HG02970 (cell line): ENCODE measurements around the gene RAB7A.

Source experiments
- ATAC-seq: cut with Tn5 transposase; IDR thresholded peaks from one replicate; pipeline ENCODE4 v1.9.1; 2021; ENCODE audit warnings: mild to moderate bottlenecking, moderate library complexity, moderate number of reproducible peaks; ENCODE audit not compliant: unreplicated experiment, low FRiP score

RAB7A gene

DNA sequence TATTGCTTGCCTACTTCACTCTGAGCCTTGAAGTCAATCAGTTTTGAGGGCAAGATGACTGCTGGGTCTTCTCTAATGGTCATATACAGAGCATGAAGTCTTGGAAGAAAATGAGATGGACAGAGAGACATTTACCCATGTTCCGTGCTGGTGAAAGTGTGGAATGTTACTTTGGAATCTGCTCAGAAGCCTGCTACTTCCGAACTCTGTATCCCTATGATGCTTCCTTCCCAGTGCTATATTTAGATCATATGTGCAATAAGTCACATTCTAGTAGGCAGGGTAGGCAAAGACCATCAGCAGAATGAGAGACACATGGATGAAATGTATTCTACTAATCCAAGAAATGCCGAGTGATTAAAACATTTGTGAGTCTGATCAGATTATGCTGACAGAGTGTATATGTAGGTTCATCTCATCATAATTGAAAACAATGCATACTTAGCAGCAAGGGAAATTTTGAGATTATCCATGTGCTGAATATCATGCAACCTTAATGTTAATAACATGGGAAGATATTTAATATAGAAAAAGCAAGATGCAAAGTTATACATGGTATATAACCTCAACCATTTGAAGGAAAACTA, 60.5 kb downstream of the RAB7A start:
- no peak for ATAC-seq

- ATAC-seq, result no peak
Observed at GRCh38 chr3:128787256-128788253, 61.6 kb downstream of the RAB7A start.

DNA sequence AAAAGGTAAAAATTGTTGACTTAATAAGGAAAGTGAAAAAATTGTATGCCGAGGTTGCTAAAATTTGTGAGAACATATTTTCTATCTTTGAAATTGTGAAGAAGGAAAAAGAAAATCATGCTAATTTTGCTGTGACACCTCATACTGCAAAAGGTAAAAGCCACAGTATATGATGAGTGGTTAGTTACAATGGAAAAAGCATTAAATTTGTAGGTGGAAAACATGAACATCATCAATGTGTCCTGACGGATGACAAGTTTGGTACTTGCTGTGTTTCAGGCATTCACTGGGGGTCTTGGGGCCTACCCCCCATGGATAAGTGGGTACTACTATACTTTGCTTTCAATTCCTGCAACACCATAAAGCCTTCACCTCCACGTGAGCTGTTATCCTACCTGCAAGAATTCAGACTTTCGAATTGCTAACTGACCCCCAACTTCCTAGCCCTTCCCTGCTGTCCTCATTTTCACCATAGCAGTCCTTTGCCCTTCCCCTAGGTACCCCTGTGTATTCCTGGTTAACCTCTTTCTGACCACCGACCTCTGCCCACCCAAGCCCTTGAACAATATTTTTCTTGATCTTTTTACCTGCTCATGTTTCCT, 62.4 kb downstream of the RAB7A start:
- no peak for ATAC-seq

DNA sequence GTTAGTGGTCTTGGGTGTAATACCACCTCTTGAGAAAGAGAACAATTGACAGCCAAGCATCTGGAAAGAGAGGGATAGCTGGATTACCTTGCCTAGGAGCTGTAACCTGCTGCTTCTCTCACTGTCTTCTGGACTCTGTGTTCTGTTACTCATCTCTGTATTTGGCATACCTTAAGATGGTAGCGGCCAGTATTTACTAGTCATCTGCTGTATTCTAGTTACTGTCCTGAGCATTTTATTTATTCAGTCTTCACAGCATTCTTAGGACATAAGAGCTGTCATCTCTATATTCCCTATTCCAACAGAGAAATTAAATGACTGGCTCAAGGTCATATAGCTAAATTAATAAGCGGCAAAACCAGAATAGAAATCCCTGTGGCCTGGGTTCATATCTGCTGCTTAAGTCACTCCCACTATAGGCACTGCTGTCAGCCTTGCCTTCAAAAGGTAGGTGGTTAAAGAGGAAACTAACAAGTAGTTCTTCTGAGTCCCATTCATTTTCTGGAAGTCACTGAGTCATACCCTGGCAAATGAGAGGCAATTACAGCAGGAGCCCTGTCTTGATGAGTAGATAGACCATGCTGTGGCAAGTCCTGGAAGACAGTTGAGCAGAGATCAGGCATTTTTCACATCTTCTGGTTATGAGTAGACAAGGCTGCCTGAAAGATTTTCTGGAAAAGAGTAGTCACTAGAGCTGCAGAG, 68.2 kb downstream of the RAB7A start:
- no peak for ATAC-seq

- ATAC-seq, result peak; percentile 63
Observed at GRCh38 chr3:128794770-128795649, 69.0 kb downstream of the RAB7A start.

DNA sequence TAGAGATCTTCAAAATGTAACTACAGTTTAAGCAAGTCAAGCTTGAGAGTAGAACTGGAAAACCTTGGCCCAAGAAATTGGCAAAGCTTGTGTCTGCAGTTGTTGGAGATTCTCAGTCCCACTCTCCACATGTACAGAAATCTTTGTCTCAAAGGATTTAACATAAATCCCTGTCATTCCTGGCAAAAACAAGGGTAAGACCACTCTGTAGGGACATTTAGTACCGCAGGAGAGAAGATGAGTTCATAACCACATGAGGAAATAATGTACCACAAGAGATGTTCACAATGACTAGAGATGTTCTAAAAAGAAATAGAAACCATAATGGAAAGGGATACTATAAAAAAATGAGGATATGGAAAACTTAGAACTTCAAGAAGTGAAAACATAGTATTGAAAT, 73.7 kb downstream of the RAB7A start:
- no peak for ATAC-seq

DNA sequence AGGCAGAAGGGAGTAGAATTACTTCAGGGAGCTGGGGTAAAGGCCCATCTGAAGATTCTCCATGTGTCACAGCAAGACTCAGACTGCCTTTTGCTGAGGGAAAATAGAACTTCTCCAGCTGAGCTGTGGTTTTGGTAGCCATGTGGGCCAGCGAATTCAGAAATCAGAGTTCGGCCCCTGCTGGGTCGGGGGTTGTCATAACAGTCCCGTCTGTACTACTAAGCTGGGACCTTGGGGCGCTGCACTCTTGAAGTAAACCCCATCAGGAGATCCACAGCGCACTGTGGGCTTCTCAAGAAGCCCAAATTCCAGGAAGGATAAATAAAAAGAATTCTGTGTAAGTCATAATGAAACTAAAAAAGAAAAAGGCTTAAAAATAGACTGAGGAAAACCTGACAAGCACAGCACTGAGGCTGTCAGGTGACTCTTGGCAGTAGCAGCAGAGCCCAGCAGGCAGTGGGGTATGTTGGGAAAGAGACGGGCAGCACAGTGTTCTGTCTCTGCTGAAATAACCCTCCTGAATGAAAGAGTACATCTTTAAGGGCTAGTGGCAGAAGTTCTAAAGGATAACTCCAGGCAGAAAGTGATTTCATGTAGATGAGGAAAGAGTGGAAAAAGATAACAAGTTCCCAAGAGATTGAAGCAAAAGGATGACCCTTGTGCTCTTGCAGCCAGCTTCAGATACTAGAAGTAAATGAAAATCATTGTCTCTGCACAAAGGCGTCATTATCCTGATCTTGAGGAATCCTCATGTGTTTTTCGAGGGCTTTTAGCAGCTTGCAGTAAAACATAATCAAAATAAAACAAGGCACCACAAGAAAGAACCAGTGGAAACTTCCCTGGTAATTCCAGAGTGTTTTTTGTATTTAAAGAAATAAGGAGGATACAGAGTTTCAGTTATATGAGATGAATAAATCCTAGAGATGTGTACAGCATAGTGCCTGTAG, 74.5 kb downstream of the RAB7A start:
- no peak for ATAC-seq

- no peak for ATAC-seq
Observed at GRCh38 chr3:128801779-128802380, 75.9 kb downstream of the RAB7A start.

GRCh38 chr3:128803307-128803706, 77.3 kb downstream of the RAB7A start:
- ATAC-seq, result no peak

DNA sequence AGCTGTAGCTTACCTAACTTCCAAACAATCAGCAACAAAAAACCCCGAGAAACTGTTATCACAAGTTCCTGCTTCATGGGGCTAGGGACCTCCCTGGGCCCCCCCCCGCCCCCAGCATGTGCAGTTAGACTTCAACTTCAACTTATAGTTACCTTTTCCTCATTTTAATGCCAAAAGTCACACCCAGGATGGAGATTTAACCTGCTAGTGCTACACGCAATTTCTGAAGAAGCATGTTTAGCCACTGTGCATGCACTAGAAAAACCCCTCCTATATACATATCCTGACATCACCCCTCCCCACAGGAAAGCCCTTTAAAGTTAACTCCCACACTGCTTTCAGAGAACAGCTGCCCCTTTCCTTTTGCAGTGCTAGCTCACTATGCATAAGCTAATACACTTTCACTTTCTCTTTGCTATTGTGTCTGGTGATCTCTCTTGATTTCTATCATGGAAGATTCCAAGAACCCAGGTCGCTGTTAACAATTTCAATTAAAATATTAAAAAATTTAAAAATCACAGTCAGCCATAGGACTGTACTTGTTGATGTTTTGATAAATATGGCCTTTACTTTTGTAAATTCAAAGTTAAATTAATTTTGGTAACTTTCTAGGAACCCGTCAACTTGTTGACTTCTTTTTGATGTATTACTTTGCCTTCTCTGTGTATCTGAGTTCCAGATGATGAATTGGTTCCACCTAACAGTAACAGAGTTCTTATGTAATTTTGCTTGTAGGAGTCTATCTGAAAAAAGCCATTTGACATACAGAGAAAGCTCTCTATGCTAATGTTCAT, 78.2 kb downstream of the RAB7A start:
- ATAC-seq, result peak; percentile 55

- ATAC-seq, result no peak
Observed at GRCh38 chr3:128804811-128805155, 78.8 kb downstream of the RAB7A start.

DNA sequence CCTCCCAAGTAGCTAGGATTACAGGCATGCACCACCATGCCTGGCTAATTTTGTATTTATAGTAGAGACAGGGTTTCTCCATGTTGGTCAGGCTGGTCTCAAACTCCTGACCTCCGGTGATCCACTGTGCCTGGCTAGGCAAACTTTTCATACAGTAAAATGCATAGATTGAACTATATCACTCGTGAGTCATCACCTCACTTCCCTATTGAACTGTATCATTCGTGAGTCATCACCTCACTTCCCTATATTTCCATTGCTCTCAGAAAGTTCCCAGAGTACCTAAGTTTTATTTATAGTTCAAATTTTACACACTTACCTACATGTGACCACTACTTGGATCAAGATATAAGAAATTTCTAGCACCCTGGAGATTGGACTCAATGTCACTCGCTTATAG, 79.8 kb downstream of the RAB7A start:
- ATAC-seq, result no peak

GRCh38 chr3:128806588-128806987, 80.6 kb downstream of the RAB7A start:
- ATAC-seq, result no peak

DNA sequence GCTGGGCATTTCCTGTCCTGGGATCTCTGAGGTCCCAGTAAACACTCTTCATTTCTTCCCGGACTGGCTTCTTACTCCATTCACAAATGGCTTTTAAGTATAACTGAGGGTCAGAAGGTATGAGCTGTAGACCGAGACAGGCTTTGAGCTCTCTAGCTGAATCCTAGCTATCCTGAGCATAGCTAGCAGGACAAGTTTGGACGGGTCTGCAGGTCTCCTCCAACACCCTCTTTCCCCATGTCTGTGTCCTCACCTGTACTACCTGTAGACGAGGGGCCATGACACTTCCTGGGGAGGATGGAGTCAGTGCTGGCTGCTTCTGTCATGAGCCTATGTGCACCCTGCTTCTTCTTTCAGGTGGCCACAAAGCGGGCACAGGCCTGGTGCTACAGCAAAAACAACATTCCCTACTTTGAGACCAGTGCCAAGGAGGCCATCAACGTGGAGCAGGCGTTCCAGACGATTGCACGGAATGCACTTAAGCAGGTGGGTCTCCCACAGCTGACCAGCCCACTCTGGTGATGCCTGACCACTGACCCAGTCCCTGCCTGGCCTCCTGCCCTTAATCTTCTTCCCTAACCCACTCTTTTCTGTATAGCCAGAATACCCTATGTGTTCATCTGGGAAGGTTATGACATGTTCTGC, 81.3 kb downstream of the RAB7A start:
- no peak for ATAC-seq

DNA sequence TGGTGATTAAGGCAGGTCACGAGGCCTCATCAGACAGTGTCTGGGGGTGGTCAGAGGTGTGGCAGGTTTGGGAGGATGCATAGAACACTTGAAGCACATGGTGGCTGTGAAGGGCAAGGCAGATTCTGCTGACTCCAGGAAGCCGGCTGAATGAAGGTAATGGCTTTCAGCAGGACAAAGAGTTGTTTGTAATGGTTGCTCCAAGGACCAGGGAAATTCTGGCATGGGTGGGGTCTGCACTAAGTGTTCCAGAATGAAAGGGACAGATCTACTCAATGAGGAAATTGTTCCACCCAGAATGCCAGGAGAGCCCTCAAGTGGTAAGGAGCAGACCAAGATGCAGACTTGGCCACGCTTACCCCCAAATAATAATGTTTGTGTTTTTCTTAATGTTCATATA, 82.7 kb downstream of the RAB7A start:
- no peak for ATAC-seq

DNA sequence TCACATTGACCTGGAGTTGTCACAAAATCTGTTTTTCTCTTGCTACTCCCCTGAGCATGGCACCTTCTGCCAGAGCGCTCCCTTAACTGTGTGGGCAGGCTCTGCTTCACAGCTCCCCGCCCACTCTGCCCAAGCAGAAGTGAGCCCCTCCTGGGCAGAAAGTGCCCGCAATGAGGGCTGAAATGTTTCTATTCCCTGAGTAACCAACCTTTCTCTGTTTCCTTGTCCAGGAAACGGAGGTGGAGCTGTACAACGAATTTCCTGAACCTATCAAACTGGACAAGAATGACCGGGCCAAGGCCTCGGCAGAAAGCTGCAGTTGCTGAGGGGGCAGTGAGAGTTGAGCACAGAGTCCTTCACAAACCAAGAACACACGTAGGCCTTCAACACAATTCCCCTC, 87.1 kb downstream of the RAB7A start:
- ATAC-seq, result no peak

DNA sequence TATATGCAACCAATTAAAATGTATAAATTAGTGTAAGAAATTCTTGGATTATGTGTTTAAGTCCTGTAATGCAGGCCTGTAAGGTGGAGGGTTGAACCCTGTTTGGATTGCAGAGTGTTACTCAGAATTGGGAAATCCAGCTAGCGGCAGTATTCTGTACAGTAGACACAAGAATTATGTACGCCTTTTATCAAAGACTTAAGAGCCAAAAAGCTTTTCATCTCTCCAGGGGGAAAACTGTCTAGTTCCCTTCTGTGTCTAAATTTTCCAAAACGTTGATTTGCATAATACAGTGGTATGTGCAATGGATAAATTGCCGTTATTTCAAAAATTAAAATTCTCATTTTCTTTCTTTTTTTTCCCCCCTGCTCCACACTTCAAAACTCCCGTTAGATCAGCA, 88.1 kb downstream of the RAB7A start:
- no peak for ATAC-seq
